ENCODE measurements around the gene UNKL.

- no peak for TF ChIP-seq CTCF (conservative IDR thresholded peaks at IDR 0.05 in 1 of 2, IDR thresholded peaks at IDR 0.05 in 1 of 2; ENCODE audit: extremely low read depth in 1 of 2, insufficient read depth in 1 of 2, low read depth in 1 of 2, low read length in 2 of 2)
- TF ChIP-seq EZH2 (IDR thresholded peaks at IDR 0.05; ENCODE audit: borderline replicate concordance, low read length) = no peak
Observed at GRCh38 chr16:1385232-1385631, 29.3 kb downstream of the UNKL start.
